ENCODE results near the gene NR2C2. TPM values are rescaled to one million over a fixed set of nuclear protein-coding genes. Genes with fewer than 3 reads are reported as not detected.

Gene NR2C2
- polyA plus RNA-seq, 1 donor (not counting 4 experiments of a cell fraction or from before 2014, with no cell fraction given) = 9.4 TPM

DNA sequence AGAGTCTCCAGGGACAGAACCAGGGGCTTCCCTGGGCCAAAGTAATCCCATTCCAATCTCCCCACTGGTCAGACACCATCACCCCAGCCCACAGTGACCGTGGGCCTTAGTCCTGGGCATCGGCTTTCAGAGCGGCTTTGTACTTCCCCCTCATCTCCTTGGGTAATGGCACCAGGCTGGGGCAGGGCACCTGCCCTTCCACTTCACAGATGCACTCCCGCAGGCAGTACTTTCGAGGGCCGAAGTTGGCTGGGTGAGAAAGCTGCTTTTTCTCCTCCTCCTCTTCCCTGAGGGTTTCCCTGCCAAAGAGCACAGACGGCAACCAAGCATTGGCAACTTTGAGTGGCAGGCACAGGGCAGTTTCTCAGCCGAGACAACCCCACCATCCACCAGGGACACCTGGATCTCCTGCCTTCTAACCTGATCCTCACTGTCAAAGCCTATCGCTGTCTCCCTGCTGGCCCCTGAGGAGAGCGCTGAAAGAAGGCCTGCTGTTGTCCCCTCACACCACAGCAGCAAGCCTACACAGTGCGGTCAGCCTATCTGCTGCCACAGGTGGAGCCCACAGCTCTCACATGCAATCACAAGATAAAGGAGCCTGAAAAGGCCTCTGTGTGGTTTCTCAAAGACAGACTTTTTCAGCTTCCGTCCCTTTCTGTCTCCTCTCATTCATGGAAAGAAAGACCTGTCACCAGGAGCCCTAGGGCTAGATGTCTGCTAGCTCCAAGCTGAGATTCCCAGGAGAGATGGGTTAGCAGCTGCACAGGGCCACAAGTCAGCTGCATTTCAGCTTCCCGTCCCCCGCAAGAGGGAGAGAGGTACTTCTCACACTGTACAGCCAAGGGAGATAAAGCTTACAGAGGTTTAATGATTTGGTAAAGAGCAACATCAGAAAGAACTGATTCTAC, 105.2 kb downstream of the NR2C2 start:
- Histone ChIP-seq H3K4me3 (ENCODE audit: control insufficient read depth in 2 of 3, extremely low read depth in 1 of 3, insufficient read depth in 2 of 3, low read depth in 1 of 3, low read length in 3 of 3) (no peak overlapping the region), H2AFZ (ENCODE audit: control insufficient read depth, low read length) (no peak overlapping the region), H4K20me1 (ENCODE audit: control insufficient read depth, extremely low read depth, insufficient read depth, low read length) (peaks cover 6% of the 10 kb centered on the region), H3K79me2 (ENCODE audit: control insufficient read depth, insufficient read depth, low read length) (peaks cover 56% of the 10 kb centered on the region), H3K27me3 (ENCODE audit: control insufficient read depth, extremely low read depth, insufficient read depth, low read length) (no peaks in the 10 kb centered on the region), H3K36me3 (ENCODE audit: control insufficient read depth in 2 of 2, extremely low read depth in 1 of 2, insufficient read depth in 2 of 2, low read length in 2 of 2) (peaks cover 36 to 50% of the 10 kb centered on the region in 2 experiments), H3K9me3 (ENCODE audit: control insufficient read depth, low read depth, low read length) (no peaks in the 10 kb centered on the region), H3K27ac (ENCODE audit: control insufficient read depth, insufficient read depth, low read length) (no peak overlapping the region), H3K9me1 (ENCODE audit: control insufficient read depth, extremely low read depth, insufficient read depth, low read length) (no peaks in the 10 kb centered on the region), H3K4me1 (ENCODE audit: control insufficient read depth, extremely low read depth, insufficient read depth, low read length) (no peaks in the 10 kb centered on the region), H3K9ac (ENCODE audit: control insufficient read depth, extremely low read depth, insufficient read depth, low read length) (no peak overlapping the region), H3K4me2 (ENCODE audit: control insufficient read depth, extremely low read depth, insufficient read depth, low read depth, low read length) (no peak overlapping the region)
- FAIRE-seq (no peak), DNase-seq (ENCODE audit: low read depth, low spot score) (no peak)
- TF ChIP-seq, protein P1, sequence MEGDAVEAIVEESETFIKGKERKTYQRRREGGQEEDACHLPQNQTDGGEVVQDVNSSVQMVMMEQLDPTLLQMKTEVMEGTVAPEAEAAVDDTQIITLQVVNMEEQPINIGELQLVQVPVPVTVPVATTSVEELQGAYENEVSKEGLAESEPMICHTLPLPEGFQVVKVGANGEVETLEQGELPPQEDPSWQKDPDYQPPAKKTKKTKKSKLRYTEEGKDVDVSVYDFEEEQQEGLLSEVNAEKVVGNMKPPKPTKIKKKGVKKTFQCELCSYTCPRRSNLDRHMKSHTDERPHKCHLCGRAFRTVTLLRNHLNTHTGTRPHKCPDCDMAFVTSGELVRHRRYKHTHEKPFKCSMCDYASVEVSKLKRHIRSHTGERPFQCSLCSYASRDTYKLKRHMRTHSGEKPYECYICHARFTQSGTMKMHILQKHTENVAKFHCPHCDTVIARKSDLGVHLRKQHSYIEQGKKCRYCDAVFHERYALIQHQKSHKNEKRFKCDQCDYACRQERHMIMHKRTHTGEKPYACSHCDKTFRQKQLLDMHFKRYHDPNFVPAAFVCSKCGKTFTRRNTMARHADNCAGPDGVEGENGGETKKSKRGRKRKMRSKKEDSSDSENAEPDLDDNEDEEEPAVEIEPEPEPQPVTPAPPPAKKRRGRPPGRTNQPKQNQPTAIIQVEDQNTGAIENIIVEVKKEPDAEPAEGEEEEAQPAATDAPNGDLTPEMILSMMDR (optimal IDR thresholded peaks at IDR 0.05 in 1 of 3, IDR thresholded peaks at IDR 0.05 in 1 of 3, conservative IDR thresholded peaks at IDR 0.05 in 1 of 3; ENCODE audit: extremely low read depth in 1 of 3, insufficient read depth in 2 of 3, low read length in 3 of 3) = no peak
- no peak for TF ChIP-seq EZH2 (IDR thresholded peaks at IDR 0.05; ENCODE audit: low read length)
- dilution Hi-C loops (cut with MboI; ENCODE audit: extremely low pct_ligation_motif_present, low sequenced_read_pairs) = no loop called here

DNA sequence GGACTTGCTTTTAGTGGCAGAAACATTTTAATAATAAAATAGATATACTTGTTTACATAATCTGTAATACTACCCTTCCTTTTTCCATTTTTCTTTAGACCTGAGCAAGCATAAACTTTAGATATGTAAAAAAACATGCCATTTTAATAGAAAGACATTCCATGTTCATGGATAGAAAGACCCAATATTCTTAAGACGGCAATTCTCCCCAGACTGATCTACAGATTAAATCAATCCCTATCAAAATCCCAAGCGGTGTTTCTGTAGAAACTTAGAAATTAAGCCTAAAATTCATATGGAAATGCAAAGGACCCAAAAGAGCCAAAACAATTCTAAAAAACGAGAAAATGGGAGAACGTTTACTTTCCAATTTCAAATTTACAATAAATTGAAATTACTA, 106.2 kb downstream of the NR2C2 start:
- Histone ChIP-seq H3K9me1 (ENCODE audit: control insufficient read depth, extremely low read depth, insufficient read depth, low read length) (no peaks in the 10 kb centered on the region), H3K79me2 (ENCODE audit: control insufficient read depth, insufficient read depth, low read length) (peaks cover 63% of the 10 kb centered on the region), H4K20me1 (ENCODE audit: control insufficient read depth, extremely low read depth, insufficient read depth, low read length) (peaks cover 6% of the 10 kb centered on the region), H3K9ac (ENCODE audit: control insufficient read depth, extremely low read depth, insufficient read depth, low read length) (no peak overlapping the region), H3K36me3 (ENCODE audit: control insufficient read depth in 2 of 2, extremely low read depth in 1 of 2, insufficient read depth in 2 of 2, low read length in 2 of 2) (peaks cover 39 to 47% of the 10 kb centered on the region in 2 experiments), H3K4me2 (ENCODE audit: control insufficient read depth, extremely low read depth, insufficient read depth, low read depth, low read length) (no peak overlapping the region), H3K27ac (ENCODE audit: control insufficient read depth, insufficient read depth, low read length) (no peak overlapping the region), H3K27me3 (ENCODE audit: control insufficient read depth, extremely low read depth, insufficient read depth, low read length) (no peaks in the 10 kb centered on the region), H3K9me3 (ENCODE audit: control insufficient read depth, low read depth, low read length) (no peaks in the 10 kb centered on the region), H3K4me3 (ENCODE audit: control insufficient read depth in 2 of 3, extremely low read depth in 1 of 3, insufficient read depth in 2 of 3, low read depth in 1 of 3, low read length in 3 of 3) (no peak overlapping the region), H3K4me1 (ENCODE audit: control insufficient read depth, extremely low read depth, insufficient read depth, low read length) (no peaks in the 10 kb centered on the region), H2AFZ (ENCODE audit: control insufficient read depth, low read length) (no peak overlapping the region)
- FAIRE-seq = no peak
- TF ChIP-seq EZH2 (IDR thresholded peaks at IDR 0.05; ENCODE audit: low read length) = no peak
- TF ChIP-seq, protein P1 (optimal IDR thresholded peaks at IDR 0.05 in 1 of 3, IDR thresholded peaks at IDR 0.05 in 1 of 3, conservative IDR thresholded peaks at IDR 0.05 in 1 of 3; ENCODE audit: extremely low read depth in 1 of 3, insufficient read depth in 2 of 3, low read length in 3 of 3) = no peak
- no peak for DNase-seq (ENCODE audit: low read depth, low spot score)
- dilution Hi-C loops (cut with MboI; ENCODE audit: extremely low pct_ligation_motif_present, low sequenced_read_pairs) = no loop called here

Measured in keratinocyte (primary cell).